Measurements from ENCODE around the gene LHX4. TPM values are rescaled to one million over a fixed set of nuclear protein-coding genes. Genes with fewer than 3 reads are reported as not detected.

The LHX4 gene
- total and polyA plus RNA-seq, 2 of the 4 experiments (the other 2 are of a cell fraction) = 0.05 to 0.18 TPM

GRCh38 chr1:180185971-180186645 lies 44.0 kb upstream of the LHX4 start:
- DNase-seq = no peak
- 92% methylated on average over 5 of the region's 9 CpGs; no CpG with 5 or more reads in 1 of the 2 experiments for WGBS, 2 experiments (ENCODE audit: extremely low coverage in 2 of 2, insufficient read length in 1 of 2)
- no peak for ATAC-seq (ENCODE audit: low read depth)
- Histone ChIP-seq H3K4me2 (ENCODE audit: low read depth, low read length) (no peak overlapping the region), H4K5ac (ENCODE audit: low read depth, low read length) (no peak overlapping the region), H3K18ac (ENCODE audit: low read depth, low read length) (no peak overlapping the region), H2BK120ac (ENCODE audit: low read depth, low read length) (no peak overlapping the region), H4K8ac (ENCODE audit: low read depth in 2 of 2, low read length in 2 of 2) (no peak overlapping the region), H3K79me1 (ENCODE audit: low read depth in 1 of 2, low read length in 2 of 2) (peaks cover 6 to 57% of the 10 kb centered on the region in 2 experiments; a peak in 3 of 4 replicates), H3K36me3 (ENCODE audit: control insufficient read depth, insufficient read depth, low read length) (peaks cover 97% of the 10 kb centered on the region), H4K91ac (ENCODE audit: insufficient read depth, low read depth, low read length) (no peak overlapping the region), H3K9me1 (ENCODE audit: insufficient read depth, low read length) (no peaks in the 10 kb centered on the region), H2BK20ac (ENCODE audit: low read depth, low read length) (no peak overlapping the region), H3K27ac (ENCODE audit: insufficient read depth, low read length) (no peak overlapping the region), H4K20me1 (ENCODE audit: insufficient read depth, low read length) (peaks cover 30% of the 10 kb centered on the region), H3K9ac (ENCODE audit: low read depth, low read length) (no peak overlapping the region), H3K4me3 (ENCODE audit: insufficient read depth, low read depth, low read length) (no peak overlapping the region), H2AFZ (replicated peaks; ENCODE audit: low read length, poor library complexity) (no peak overlapping the region), H2BK5ac (ENCODE audit: low read depth, low read length, poor library complexity, severe bottlenecking) (no peak overlapping the region), H3K9me3 (ENCODE audit: control insufficient read depth, insufficient read depth, low read length) (no peaks in the 10 kb centered on the region), H2AK5ac (ENCODE audit: low read depth, low read length) (no peak overlapping the region), H3K4ac (ENCODE audit: low read depth, low read length) (no peak overlapping the region), H2BK15ac (ENCODE audit: low read depth, low read length) (no peak overlapping the region), H3K27me3 (ENCODE audit: control insufficient read depth, insufficient read depth, low read length) (no peaks in the 10 kb centered on the region), H3K4me1 (ENCODE audit: control insufficient read depth, insufficient read depth, low read length) (no peaks in the 10 kb centered on the region), H3K14ac (replicated peaks; ENCODE audit: low read depth, low read length) (no peak overlapping the region), H3K56ac (ENCODE audit: extremely low read depth, insufficient read depth, low read length) (no peak overlapping the region), H2AK9ac (replicated peaks; ENCODE audit: low read depth, low read length, poor library complexity) (no peak overlapping the region), H3K23ac (ENCODE audit: low read depth, low read length) (no peak overlapping the region)
- ChIA-PET POLR2A (ENCODE audit: unreplicated experiment) (no interaction called here), CTCF (no interaction called here)
- dilution Hi-C loops (cut with HindIII; ENCODE audit: low sequenced_read_pairs, unreplicated experiment) (no loop called here), in situ Hi-C loops (cut with MboI; ENCODE audit: low sequenced_read_pairs) (loop anchor here (10.0 kb wide), 1 partner anchor 311 kb away; the partner anchor contains the start of gene TOR1AIP2), intact Hi-C loops (cut with micrococcal nuclease) (no loop called here)
- TF ChIP-seq CTCF (conservative IDR thresholded peaks at IDR 0.05; ENCODE audit: low read depth, low read length) = no peak
- TF ChIP-seq MAZ (IDR thresholded peaks at IDR 0.05; ENCODE audit: borderline replicate concordance, low read depth, low read length) = no peak
- TF ChIP-seq MXI1 (IDR thresholded peaks at IDR 0.05; ENCODE audit: borderline replicate concordance, low read depth, low read length) = no peak
- no peak for TF ChIP-seq RFX5 (IDR thresholded peaks at IDR 0.05; ENCODE audit: low read depth, low read length)
- TF ChIP-seq SMC3 (IDR thresholded peaks at IDR 0.05; ENCODE audit: low read depth, low read length) = no peak
- TF ChIP-seq RAD21 (IDR thresholded peaks at IDR 0.05; ENCODE audit: low read length) = no peak
- BruUV-seq (replicated peaks) = no TSS peak

All from IMR-90 (cell line).